GM11168 (cell line): ENCODE results near the gene DHX35.

Experiments used
- in situ Hi-C: fragments of 300-500 bp; cut with MboI; formaldehyde crosslinking; loops from one replicate; pipeline ENCODE4 v1.12.0; 2022; ENCODE audit warnings: low sequenced_read_pairs; ENCODE audit not compliant: unreplicated experiment

The DHX35 gene

DNA sequence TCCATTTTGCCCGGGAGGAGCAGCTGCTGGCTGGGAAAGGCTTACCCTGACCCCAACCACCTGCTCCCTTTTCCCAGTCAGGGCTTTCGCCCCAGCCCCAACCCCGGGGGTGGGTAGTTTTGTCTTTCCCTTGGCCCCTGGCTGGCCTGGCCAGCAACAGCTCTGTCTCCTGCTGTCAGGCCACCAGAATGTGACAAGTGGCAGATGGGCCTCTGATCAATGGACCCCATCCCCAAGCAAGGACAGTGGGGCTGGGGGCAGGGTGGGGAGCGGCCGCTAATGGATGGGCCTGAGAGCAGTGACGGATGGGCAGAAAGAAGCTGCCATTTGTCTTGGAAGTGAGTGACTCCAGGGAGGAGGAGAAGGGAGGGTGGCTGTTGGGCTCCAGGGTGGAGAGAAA is 121.6 kb downstream of the DHX35 start:
- in situ Hi-C loops, result no loop called here

DNA sequence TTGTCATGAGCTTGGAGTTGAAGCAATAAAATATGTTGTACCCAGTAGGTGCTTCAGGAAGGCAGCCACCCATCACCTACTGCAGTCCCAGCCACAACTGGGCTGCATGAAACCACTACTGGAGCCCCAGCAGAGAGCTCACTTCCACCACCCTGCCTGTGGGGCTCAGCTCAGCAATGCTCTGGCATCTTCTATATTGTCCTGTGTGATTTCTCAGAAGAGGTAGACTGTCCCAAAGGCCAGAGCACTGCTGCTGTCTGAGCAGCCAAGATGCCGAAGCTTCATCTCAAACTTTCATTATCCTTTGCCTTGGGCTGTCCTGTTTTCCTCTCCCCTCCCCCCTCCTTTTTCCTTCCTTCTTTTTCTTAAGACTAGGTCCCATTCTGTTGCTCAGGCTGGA is 126.9 kb downstream of the DHX35 start:
- in situ Hi-C loops, result no loop called here
